Lung (tissue), 12 donors: ENCODE data around the gene SLCO2A1. TPM values are rescaled to one million over a fixed set of nuclear protein-coding genes. Genes with fewer than 3 reads are reported as not detected.

Source experiments
- ATAC-seq: fragments of 200-7000 bp; cut with Tn5 transposase; one replicate; pipeline ENCODE4 v1.9.1; 2020; ENCODE audit warnings: moderate number of reproducible peaks; ENCODE audit not compliant: insufficient read depth, low FRiP score
- DNase-seq, 3 donors: peaks; one replicate each; pipeline ENCODE4 v3.0.0-alpha.2; 2013 to 2017
- H3K27ac ChIP-seq, 2 donors: one replicate each; pipeline ENCODE4 v1.5.1; 2013; ENCODE audit warnings: mild to moderate bottlenecking in 2 of 2, moderate library complexity in 2 of 2, control low read depth in 1 of 2, inconsistent platforms in 1 of 2, low read depth in 1 of 2, low read length in 1 of 2
- H3K27me3 ChIP-seq, 3 donors: one replicate each; pipeline ENCODE4 v1.5.1; 2013; ENCODE audit warnings: low read length in 2 of 3; ENCODE audit not compliant: control insufficient read depth in 3 of 3, insufficient read depth in 3 of 3
- H3K36me3 ChIP-seq, 4 donors: one replicate each; pipeline ENCODE4 v1.5.1; 2013; ENCODE audit warnings: low read length in 4 of 4, mild to moderate bottlenecking in 1 of 4, moderate library complexity in 1 of 4; ENCODE audit not compliant: control insufficient read depth in 4 of 4, insufficient read depth in 4 of 4
- H3K4me1 ChIP-seq, 5 donors: one replicate each; pipeline ENCODE4 v1.5.1; 2013; ENCODE audit warnings: low read length in 5 of 5, mild to moderate bottlenecking in 2 of 5, moderate library complexity in 1 of 5; ENCODE audit not compliant: control insufficient read depth in 5 of 5, insufficient read depth in 5 of 5
- H3K4me3 ChIP-seq: one replicate; pipeline ENCODE4 v1.5.1; 2013; ENCODE audit warnings: mild to moderate bottlenecking, control low read depth, moderate library complexity
- H3K9ac ChIP-seq, 2 donors: one replicate each; pipeline ENCODE4 v1.5.1; 2013; ENCODE audit warnings: low read length in 2 of 2, control low read depth in 1 of 2; ENCODE audit not compliant: insufficient read depth in 1 of 2
- H3K9me3 ChIP-seq, 4 donors: one replicate each; pipeline ENCODE4 v1.5.1; 2013; ENCODE audit warnings: low read length in 3 of 4, mild to moderate bottlenecking in 1 of 4, moderate library complexity in 1 of 4; ENCODE audit not compliant: control insufficient read depth in 4 of 4, insufficient read depth in 3 of 4
- WGBS, 2 donors: extraction: QIAGEN DNeasy Blood & Tissue Kit; methylation state at CpG; one replicate each; pipeline ENCODE4 v1.1.7; 2013; 5-methylcytosine and 5-hydroxymethylcytosine counted together
- polyA plus RNA-seq, 2 donors: library from polyadenylated mRNA; stranded (reverse); fragments of 200-250 nt; gene quantifications; one replicate each; pipeline ENCODE4 v1.2.1, GENCODE V29; 2013
- total RNA-seq, 2 donors: library from RNA; depleted of rRNA in 1 of 2; stranded (reverse); fragments of >200 nt in 1 of 2; gene quantifications; one replicate each; pipeline ENCODE4 v1.2.1, GENCODE V29; 2014 to 2021
- TF ChIP-seq, protein P1 (sequence below): IDR thresholded peaks from 2 replicates; pipeline ENCODE4 v1.5.1; 2012; ENCODE audit warnings: mild to moderate bottlenecking; ENCODE audit errors: control extremely low read depth, extremely low read depth
- donor health status: control.
- donor health status: control.
- donor health status: Bipolar disorder and iron deficiency.
- donor health status: healthy.
- donor health status: DM: yes; HTN: yes; CAD: no.

The SLCO2A1 gene
- total and polyA plus RNA-seq, 4 donors: 27.2 to 131 (median 42.7) TPM

DNA sequence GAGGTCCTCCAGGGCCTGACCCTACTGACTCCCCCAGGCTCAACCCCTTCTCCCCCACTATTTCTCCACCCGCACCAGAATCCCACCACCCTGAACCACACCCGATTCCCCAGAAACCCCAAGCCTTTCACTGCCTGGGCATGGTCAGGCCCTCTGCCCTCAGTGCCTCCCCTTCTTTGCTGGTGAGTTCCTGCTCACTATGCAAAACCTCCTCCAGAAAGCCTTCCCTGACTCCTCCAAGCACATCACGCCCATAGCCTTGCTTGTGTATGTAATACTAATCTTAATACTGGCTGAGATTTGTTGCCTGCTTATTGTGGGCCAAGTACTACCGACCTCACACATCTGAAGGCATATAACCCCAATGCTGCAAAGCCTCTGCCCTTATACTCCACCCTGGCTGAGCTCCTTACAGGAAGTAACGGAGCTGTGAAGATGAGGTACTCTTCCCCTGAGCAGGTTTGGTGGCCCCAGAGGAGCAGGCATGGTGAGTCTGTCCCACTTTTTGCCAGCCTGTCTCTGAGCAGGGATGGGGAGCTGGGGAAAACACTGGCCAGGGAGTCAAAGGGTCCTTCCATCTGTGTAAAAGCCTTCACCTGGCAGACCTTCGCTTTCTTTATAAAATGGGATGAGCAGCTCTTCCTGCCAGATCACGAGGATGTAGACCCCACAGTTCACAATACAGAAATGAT lies 143.5 kb downstream of the SLCO2A1 start:
- no peak for DNase-seq
- no peaks in the 10 kb centered on the region for H3K4me1 ChIP-seq
- no peaks in the 10 kb centered on the region for H3K36me3 ChIP-seq
- H3K9me3 ChIP-seq: no peaks in the 10 kb centered on the region
- TF ChIP-seq, protein P1, sequence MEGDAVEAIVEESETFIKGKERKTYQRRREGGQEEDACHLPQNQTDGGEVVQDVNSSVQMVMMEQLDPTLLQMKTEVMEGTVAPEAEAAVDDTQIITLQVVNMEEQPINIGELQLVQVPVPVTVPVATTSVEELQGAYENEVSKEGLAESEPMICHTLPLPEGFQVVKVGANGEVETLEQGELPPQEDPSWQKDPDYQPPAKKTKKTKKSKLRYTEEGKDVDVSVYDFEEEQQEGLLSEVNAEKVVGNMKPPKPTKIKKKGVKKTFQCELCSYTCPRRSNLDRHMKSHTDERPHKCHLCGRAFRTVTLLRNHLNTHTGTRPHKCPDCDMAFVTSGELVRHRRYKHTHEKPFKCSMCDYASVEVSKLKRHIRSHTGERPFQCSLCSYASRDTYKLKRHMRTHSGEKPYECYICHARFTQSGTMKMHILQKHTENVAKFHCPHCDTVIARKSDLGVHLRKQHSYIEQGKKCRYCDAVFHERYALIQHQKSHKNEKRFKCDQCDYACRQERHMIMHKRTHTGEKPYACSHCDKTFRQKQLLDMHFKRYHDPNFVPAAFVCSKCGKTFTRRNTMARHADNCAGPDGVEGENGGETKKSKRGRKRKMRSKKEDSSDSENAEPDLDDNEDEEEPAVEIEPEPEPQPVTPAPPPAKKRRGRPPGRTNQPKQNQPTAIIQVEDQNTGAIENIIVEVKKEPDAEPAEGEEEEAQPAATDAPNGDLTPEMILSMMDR: no peak
- no peak overlapping the region for H3K4me3 ChIP-seq
- H3K9ac ChIP-seq: no peak overlapping the region
- H3K27me3 ChIP-seq: no peaks in the 10 kb centered on the region
- no peak overlapping the region for H3K27ac ChIP-seq
- WGBS, 2 donors: 90 to 93% methylated on average over 7 of the region's 7 CpGs
- ATAC-seq: no peak

DNA sequence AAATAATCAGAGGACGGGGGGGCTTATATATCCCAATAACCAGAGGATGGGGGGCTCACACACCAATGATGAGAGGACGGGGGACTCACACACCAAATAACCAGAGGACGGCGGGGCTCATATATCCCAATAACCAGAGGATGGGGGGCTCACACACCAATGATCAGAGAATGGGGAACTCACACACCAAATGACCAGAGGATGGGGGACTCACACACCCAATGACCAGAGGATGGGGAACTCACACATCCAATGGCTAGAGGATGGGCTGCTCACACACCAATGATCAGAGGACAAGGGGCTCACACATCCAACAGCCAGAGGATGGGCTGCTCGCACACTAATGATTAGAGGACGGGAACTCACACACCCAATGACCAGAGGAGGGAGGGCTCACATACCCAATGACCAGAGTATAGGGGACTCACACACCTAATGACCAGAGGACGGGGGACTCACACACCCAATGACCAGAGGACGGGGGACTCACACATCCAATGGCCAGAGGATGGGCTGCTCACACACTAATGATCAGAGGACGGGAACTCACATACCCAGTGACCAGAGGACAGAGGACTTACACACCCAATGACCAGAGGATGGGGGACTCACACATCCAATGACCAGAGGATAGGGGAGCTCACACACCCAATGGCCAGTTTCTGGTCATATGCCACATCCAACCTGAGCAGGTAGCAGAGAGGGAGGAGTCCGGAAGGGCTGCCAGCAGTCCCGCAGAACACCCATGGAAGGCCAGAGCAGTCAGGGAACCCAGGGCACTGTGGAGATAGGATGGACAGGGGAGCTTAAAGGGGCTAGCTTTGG lies 144.6 kb downstream of the SLCO2A1 start:
- DNase-seq (no peak), ATAC-seq (no peak)
- Histone ChIP-seq H3K9ac (no peak overlapping the region), H3K27ac (no peak overlapping the region), H3K36me3 (no peaks in the 10 kb centered on the region), H3K27me3 (no peaks in the 10 kb centered on the region), H3K4me1 (no peaks in the 10 kb centered on the region), H3K9me3 (no peaks in the 10 kb centered on the region), H3K4me3 (no peak overlapping the region)
- TF ChIP-seq, protein P1: no peak
- WGBS, 2 donors: 91 to 95% methylated on average over 11 of the region's 11 CpGs

DNA sequence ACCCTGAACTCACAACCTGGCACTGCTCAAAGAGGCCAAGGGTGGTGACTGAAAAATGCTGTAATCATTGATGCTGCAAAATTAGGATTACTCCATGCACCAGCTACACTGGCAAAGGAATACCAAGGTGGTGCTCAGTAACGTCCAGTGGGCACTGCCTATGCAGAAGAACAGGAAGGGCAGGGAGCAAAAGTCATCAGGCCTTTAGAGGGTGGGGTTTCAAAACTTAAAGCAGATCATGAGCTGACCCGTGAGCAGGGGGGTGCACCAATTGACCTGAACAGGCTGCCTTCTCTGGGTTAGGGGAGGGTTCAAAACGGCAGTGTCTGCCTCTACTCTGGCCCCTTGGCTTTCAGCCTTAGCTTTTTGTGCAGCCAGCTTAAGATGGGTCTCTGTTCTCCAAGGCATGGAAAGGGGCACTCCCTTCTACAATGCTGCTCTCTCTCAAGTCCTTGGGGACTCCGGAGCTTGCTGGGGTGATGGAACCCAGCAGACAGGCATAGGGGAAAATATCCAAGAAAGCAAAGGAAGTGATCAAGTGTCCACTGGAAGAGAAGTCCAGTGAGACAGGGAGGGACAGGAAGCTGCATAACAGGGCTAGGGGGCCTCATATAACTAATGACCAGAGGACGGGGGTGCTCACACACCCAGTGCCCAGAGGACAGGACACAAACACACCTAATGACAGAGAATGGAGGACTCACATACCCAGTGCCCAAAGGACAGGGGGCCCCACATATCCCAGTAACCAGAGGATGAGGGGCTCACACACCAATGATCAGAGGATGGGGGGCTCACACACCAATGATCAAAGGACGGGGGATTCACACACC lies 145.5 kb downstream of the SLCO2A1 start:
- Histone ChIP-seq H3K36me3 (no peaks in the 10 kb centered on the region), H3K27ac (no peak overlapping the region), H3K9me3 (peaks cover 0 to 4% (median 0%) of the 10 kb centered on the region in 4 donors), H3K27me3 (no peaks in the 10 kb centered on the region), H3K4me3 (no peak overlapping the region), H3K4me1 (no peaks in the 10 kb centered on the region), H3K9ac (no peak overlapping the region)
- ATAC-seq (no peak), DNase-seq (no peak)
- TF ChIP-seq, protein P1: no peak
- 77 to 85% methylated on average over 6 of the region's 6 CpGs for WGBS, 2 donors
